ENCODE measurements around the gene TMEM219.

- TF ChIP-seq POLR2AphosphoS5 (IDR thresholded peaks at IDR 0.05) (no peak), POLR2A (IDR thresholded peaks at IDR 0.05) (no peak)
- TF ChIP-seq, protein P1, sequence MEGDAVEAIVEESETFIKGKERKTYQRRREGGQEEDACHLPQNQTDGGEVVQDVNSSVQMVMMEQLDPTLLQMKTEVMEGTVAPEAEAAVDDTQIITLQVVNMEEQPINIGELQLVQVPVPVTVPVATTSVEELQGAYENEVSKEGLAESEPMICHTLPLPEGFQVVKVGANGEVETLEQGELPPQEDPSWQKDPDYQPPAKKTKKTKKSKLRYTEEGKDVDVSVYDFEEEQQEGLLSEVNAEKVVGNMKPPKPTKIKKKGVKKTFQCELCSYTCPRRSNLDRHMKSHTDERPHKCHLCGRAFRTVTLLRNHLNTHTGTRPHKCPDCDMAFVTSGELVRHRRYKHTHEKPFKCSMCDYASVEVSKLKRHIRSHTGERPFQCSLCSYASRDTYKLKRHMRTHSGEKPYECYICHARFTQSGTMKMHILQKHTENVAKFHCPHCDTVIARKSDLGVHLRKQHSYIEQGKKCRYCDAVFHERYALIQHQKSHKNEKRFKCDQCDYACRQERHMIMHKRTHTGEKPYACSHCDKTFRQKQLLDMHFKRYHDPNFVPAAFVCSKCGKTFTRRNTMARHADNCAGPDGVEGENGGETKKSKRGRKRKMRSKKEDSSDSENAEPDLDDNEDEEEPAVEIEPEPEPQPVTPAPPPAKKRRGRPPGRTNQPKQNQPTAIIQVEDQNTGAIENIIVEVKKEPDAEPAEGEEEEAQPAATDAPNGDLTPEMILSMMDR (IDR thresholded peaks at IDR 0.05), result no peak
These were observed 45.6 kb downstream of the TMEM219 start for GRCh38 chr16:30007378-30007895.

All from breast epithelium (tissue), 3 donors.